GM23338 (cell line): ENCODE measurements around the gene TEX51. TPM values are rescaled to one million over a fixed set of nuclear protein-coding genes. Genes with fewer than 3 reads are reported as not detected.

Experiments used
- CREB1 ChIP-seq: fragments of 250-450 bp; sonication (Bioruptor Pico); IDR thresholded peaks from 2 replicates; pipeline ENCODE4 v1.5.0; 2020; ENCODE audit warnings: low read depth, mild to moderate bottlenecking, moderate library complexity
- EZH2phosphoT487 ChIP-seq: fragments of 200-600 bp; sonication (generic); IDR thresholded peaks from one replicate; pipeline ENCODE4 v1.8.1; 2018; ENCODE audit warnings: antibody characterized with exemption; ENCODE audit not compliant: unreplicated experiment
- POLR2AphosphoS5 ChIP-seq: IDR thresholded peaks from 2 replicates; pipeline ENCODE4 v1.6.1; 2016; ENCODE audit warnings: antibody characterized with exemption, low read depth
- polyA plus RNA-seq: library from polyadenylated mRNA; unstranded; fragments of >200 nt; fragmentation: Nextera tagmentation; extraction: Ambion mirVana; gene quantifications from 2 replicates; pipeline ENCODE4 v1.2.1, GENCODE V29; 2016
- total RNA-seq: library from RNA; depleted of rRNA; stranded (reverse); fragments of >200 nt; shearing (Covaris generic); gene quantifications from 2 replicates; pipeline ENCODE4 v1.2.3, GENCODE V29; 2014
- TF ChIP-seq, protein P1 (sequence below): fragments of 250-450 bp; sonication (Bioruptor Pico); IDR thresholded peaks from 2 replicates; pipeline ENCODE4 v1.5.0; 2020; ENCODE audit warnings: mild to moderate bottlenecking, moderate library complexity
- TF ChIP-seq, protein P2 (sequence below): IDR thresholded peaks from one replicate; pipeline ENCODE4 v1.6.1; 2018; ENCODE audit warnings: antibody characterized with exemption; ENCODE audit not compliant: unreplicated experiment

TEX51 gene
- total and polyA plus RNA-seq, 2 experiments from 2014 or later: not detected

DNA sequence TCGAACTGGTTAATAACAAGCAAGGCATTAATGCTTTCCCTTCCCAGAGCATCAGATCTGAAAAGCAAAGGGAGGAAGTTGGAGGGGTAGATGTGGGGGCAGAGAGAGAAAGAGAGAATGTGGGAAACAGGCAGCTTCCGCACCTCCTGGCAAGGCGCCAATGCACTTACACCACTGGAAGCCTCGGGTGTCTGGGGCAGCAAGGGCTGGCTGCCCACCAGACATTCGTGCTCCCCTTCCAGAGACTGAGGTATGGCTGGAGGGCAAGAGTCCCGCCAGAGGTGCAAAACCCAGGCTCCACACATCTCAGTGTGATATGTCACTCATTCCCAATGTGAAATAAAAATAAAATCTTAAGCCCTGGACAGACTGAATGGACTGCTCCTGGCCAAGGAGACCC lies 46.4 kb downstream of the TEX51 start (continued):
- TF ChIP-seq, protein P1, sequence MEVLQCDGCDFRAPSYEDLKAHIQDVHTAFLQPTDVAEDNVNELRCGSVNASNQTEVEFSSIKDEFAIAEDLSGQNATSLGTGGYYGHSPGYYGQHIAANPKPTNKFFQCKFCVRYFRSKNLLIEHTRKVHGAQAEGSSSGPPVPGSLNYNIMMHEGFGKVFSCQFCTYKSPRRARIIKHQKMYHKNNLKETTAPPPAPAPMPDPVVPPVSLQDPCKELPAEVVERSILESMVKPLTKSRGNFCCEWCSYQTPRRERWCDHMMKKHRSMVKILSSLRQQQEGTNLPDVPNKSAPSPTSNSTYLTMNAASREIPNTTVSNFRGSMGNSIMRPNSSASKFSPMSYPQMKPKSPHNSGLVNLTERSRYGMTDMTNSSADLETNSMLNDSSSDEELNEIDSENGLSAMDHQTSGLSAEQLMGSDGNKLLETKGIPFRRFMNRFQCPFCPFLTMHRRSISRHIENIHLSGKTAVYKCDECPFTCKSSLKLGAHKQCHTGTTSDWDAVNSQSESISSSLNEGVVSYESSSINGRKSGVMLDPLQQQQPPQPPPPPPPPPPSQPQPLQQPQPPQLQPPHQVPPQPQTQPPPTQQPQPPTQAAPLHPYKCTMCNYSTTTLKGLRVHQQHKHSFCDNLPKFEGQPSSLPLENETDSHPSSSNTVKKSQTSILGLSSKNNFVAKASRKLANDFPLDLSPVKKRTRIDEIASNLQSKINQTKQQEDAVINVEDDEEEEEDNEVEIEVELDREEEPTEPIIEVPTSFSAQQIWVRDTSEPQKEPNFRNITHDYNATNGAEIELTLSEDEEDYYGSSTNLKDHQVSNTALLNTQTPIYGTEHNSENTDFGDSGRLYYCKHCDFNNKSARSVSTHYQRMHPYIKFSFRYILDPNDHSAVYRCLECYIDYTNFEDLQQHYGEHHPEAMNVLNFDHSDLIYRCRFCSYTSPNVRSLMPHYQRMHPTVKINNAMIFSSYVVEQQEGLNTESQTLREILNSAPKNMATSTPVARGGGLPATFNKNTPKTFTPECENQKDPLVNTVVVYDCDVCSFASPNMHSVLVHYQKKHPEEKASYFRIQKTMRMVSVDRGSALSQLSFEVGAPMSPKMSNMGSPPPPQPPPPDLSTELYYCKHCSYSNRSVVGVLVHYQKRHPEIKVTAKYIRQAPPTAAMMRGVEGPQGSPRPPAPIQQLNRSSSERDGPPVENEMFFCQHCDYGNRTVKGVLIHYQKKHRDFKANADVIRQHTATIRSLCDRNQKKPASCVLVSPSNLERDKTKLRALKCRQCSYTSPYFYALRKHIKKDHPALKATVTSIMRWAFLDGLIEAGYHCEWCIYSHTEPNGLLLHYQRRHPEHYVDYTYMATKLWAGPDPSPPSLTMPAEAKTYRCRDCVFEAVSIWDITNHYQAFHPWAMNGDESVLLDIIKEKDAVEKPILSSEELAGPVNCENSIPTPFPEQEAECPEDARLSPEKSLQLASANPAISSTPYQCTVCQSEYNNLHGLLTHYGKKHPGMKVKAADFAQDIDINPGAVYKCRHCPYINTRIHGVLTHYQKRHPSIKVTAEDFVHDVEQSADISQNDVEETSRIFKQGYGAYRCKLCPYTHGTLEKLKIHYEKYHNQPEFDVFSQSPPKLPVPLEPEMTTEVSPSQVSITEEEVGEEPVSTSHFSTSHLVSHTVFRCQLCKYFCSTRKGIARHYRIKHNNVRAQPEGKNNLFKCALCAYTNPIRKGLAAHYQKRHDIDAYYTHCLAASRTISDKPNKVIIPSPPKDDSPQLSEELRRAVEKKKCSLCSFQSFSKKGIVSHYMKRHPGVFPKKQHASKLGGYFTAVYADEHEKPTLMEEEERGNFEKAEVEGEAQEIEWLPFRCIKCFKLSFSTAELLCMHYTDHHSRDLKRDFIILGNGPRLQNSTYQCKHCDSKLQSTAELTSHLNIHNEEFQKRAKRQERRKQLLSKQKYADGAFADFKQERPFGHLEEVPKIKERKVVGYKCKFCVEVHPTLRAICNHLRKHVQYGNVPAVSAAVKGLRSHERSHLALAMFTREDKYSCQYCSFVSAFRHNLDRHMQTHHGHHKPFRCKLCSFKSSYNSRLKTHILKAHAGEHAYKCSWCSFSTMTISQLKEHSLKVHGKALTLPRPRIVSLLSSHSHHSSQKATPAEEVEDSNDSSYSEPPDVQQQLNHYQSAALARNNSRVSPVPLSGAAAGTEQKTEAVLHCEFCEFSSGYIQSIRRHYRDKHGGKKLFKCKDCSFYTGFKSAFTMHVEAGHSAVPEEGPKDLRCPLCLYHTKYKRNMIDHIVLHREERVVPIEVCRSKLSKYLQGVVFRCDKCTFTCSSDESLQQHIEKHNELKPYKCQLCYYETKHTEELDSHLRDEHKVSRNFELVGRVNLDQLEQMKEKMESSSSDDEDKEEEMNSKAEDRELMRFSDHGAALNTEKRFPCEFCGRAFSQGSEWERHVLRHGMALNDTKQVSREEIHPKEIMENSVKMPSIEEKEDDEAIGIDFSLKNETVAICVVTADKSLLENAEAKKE (CRISPR knock-in tag): no peak
- no peak for TF ChIP-seq CREB1 (CRISPR knock-in tag)
- TF ChIP-seq, protein P2, sequence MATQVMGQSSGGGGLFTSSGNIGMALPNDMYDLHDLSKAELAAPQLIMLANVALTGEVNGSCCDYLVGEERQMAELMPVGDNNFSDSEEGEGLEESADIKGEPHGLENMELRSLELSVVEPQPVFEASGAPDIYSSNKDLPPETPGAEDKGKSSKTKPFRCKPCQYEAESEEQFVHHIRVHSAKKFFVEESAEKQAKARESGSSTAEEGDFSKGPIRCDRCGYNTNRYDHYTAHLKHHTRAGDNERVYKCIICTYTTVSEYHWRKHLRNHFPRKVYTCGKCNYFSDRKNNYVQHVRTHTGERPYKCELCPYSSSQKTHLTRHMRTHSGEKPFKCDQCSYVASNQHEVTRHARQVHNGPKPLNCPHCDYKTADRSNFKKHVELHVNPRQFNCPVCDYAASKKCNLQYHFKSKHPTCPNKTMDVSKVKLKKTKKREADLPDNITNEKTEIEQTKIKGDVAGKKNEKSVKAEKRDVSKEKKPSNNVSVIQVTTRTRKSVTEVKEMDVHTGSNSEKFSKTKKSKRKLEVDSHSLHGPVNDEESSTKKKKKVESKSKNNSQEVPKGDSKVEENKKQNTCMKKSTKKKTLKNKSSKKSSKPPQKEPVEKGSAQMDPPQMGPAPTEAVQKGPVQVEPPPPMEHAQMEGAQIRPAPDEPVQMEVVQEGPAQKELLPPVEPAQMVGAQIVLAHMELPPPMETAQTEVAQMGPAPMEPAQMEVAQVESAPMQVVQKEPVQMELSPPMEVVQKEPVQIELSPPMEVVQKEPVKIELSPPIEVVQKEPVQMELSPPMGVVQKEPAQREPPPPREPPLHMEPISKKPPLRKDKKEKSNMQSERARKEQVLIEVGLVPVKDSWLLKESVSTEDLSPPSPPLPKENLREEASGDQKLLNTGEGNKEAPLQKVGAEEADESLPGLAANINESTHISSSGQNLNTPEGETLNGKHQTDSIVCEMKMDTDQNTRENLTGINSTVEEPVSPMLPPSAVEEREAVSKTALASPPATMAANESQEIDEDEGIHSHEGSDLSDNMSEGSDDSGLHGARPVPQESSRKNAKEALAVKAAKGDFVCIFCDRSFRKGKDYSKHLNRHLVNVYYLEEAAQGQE: no peak
- TF ChIP-seq POLR2AphosphoS5: no peak
- TF ChIP-seq EZH2phosphoT487: no peak
